Measurements from ENCODE around the gene ATP5F1E. TPM values are rescaled to one million over a fixed set of nuclear protein-coding genes. Genes with fewer than 3 reads are reported as not detected.

ATP5F1E gene
- total RNA-seq, 1 experiment from 2014 or later, result 41.1 TPM

DNA sequence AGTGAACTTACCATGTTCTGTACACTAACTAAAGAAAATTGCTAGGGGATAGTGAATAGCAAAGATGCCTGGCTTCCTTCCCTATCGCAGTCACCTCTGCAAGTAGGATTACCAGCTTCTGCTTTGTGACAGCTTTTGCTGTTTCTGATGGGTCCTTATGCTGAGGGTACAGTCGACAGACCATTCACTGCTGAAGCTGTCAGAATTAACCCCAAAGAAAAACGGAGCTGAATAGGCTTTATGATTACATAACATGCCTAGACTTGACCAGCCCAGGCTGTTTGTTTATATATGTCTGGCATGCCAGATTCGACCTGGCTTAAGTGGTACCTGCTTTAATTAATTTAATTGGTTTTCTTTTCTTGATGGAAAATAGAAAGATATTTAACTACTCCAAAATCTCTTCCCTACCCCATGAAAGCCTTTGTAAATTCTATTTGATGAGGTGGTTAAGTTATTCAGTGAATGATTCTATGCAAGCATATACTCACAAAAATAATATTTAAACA, 32.1 kb upstream of the ATP5F1E start:
- Mint-ChIP-seq H3K27me3 (ENCODE audit: low read depth) (no peaks in the 10 kb centered on the region; the same call in 1 of the 2 replicates), H3K36me3 (no peaks in the 10 kb centered on the region; the same call in 1 of the 2 replicates), H3K27ac (no peak overlapping the region), H3K4me3 (no peak overlapping the region), H3K4me1 (peaks cover 6% of the 10 kb centered on the region), H3K9me3 (peaks cover 5% of the 10 kb centered on the region)
- ChIA-PET CTCF (no interaction called here), POLR2A (no interaction called here)
- no peak for ATAC-seq
- TF ChIP-seq, protein P1, sequence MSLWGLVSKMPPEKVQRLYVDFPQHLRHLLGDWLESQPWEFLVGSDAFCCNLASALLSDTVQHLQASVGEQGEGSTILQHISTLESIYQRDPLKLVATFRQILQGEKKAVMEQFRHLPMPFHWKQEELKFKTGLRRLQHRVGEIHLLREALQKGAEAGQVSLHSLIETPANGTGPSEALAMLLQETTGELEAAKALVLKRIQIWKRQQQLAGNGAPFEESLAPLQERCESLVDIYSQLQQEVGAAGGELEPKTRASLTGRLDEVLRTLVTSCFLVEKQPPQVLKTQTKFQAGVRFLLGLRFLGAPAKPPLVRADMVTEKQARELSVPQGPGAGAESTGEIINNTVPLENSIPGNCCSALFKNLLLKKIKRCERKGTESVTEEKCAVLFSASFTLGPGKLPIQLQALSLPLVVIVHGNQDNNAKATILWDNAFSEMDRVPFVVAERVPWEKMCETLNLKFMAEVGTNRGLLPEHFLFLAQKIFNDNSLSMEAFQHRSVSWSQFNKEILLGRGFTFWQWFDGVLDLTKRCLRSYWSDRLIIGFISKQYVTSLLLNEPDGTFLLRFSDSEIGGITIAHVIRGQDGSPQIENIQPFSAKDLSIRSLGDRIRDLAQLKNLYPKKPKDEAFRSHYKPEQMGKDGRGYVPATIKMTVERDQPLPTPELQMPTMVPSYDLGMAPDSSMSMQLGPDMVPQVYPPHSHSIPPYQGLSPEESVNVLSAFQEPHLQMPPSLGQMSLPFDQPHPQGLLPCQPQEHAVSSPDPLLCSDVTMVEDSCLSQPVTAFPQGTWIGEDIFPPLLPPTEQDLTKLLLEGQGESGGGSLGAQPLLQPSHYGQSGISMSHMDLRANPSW (CRISPR knock-in tag; conservative IDR thresholded peaks at IDR 0.05; ENCODE audit: low read depth), result no peak
- no peak for DNase-seq (ENCODE audit: low spot score)

DNA sequence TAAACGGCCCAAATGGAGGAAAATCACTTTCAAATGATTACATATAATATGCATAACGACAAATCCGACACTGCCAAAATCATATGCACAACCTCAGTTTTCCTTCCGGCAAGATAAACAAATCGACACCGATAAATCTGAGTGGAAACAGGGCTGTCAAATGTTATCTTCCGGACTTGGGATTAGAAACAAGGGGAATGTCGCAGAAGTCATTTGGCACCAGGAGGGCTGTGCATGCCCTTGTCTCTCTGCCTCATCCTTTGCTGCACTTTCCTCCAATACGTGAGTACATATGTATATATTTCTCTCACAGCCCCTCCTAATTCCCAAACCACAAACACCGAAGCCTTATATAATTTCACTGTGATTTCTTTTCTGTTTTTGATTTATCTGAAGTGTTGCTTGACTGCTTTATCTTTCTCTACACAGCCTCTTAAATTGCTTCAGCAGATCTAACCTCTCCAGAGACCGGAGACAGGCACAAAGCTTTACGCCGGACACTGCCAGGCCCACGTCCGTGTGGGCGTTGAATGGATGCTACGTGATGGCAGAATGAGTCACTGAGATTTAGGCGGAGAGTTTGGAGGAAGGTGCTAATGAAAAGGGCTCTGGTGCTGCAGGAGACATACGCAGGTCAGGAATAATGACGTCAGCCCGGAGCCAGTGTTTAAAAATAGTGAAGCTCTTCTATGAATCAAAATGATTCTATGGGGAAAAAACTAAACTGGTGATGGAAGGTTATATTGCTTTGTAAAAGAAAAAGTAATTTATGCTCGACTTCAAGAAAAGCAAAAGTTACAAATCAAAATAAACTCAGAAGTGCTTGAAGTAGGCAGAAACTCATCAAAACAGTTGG, 31.5 kb upstream of the ATP5F1E start:
- no peak for DNase-seq (ENCODE audit: low spot score)
- POLR2A ChIA-PET, result no interaction called here
- H3K4me3 Mint-ChIP-seq, result no peak overlapping the region
- no peak for ATAC-seq
- peaks cover 5% of the 10 kb centered on the region for H3K9me3 Mint-ChIP-seq
- no peak for TF ChIP-seq ATF1 (CRISPR knock-in tag; IDR thresholded peaks at IDR 0.05)
- TF ChIP-seq, protein P2, sequence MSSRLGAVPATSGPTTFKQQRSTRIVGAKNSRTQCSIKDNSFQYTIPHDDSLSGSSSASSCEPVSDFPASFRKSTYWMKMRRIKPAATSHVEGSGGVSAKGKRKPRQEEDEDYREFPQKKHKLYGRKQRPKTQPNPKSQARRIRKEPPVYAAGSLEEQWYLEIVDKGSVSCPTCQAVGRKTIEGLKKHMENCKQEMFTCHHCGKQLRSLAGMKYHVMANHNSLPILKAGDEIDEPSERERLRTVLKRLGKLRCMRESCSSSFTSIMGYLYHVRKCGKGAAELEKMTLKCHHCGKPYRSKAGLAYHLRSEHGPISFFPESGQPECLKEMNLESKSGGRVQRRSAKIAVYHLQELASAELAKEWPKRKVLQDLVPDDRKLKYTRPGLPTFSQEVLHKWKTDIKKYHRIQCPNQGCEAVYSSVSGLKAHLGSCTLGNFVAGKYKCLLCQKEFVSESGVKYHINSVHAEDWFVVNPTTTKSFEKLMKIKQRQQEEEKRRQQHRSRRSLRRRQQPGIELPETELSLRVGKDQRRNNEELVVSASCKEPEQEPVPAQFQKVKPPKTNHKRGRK (CRISPR knock-in tag; IDR thresholded peaks at IDR 0.05; ENCODE audit: borderline replicate concordance), result no peak
- H3K36me3 Mint-ChIP-seq, result no peaks in the 10 kb centered on the region; the same call in 1 of the 2 replicates
- peaks cover 3% of the 10 kb centered on the region for H3K4me1 Mint-ChIP-seq
- H3K27ac Mint-ChIP-seq, result no peak overlapping the region
- H3K27me3 Mint-ChIP-seq (ENCODE audit: low read depth), result no peaks in the 10 kb centered on the region; the same call in 1 of the 2 replicates
- CTCF ChIA-PET, result interaction anchor here (2.0 kb wide), 1 partner anchor 24 kb away, joined by 4 read pairs; no protein-coding TSS in a partner anchor

DNA sequence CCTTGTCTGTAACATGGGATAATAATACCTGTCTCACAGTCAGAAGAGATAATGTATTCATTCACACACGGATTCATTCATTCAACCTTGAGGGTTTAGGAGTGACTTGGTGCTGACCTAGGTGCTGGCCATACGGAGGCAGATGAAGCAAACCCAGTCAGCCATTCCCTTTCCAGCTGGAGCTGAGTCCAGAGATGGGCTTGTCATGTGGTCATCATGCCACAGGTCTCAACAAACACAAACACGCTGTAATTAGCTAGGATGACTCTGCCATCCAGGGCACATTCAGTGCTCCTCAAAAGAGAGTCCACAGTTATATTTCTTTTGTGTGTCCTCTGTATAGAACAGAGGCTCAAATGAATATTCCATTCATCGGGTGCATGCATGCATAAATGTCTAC, 29.9 kb upstream of the ATP5F1E start:
- ATAC-seq (no peak), DNase-seq (ENCODE audit: low spot score) (no peak)
- POLR2A ChIA-PET, result no interaction called here
- Mint-ChIP-seq H3K9me3 (no peaks in the 10 kb centered on the region), H3K27me3 (ENCODE audit: low read depth) (no peaks in the 10 kb centered on the region; the same call in 1 of the 2 replicates), H3K4me1 (no peaks in the 10 kb centered on the region), H3K27ac (no peak overlapping the region), H3K4me3 (no peak overlapping the region), H3K36me3 (no peaks in the 10 kb centered on the region)
- CTCF ChIA-PET, result interaction anchor here (2.0 kb wide), 1 partner anchor 26 kb away, joined by 4 read pairs; no protein-coding TSS in a partner anchor
- TF ChIP-seq SMAD3 (CRISPR knock-in tag; IDR thresholded peaks at IDR 0.05; ENCODE audit: borderline replicate concordance) (no peak), TCF7 (CRISPR knock-in tag; IDR thresholded peaks at IDR 0.05; ENCODE audit: low read depth) (no peak), GABPB1 (CRISPR knock-in tag; IDR thresholded peaks at IDR 0.05) (no peak), ZNF317 (CRISPR knock-in tag; IDR thresholded peaks at IDR 0.05; ENCODE audit: borderline replicate concordance, low read depth) (no peak), MXD4 (CRISPR knock-in tag; IDR thresholded peaks at IDR 0.05; ENCODE audit: borderline replicate concordance) (no peak), ATF1 (CRISPR knock-in tag; IDR thresholded peaks at IDR 0.05) (no peak)

DNA sequence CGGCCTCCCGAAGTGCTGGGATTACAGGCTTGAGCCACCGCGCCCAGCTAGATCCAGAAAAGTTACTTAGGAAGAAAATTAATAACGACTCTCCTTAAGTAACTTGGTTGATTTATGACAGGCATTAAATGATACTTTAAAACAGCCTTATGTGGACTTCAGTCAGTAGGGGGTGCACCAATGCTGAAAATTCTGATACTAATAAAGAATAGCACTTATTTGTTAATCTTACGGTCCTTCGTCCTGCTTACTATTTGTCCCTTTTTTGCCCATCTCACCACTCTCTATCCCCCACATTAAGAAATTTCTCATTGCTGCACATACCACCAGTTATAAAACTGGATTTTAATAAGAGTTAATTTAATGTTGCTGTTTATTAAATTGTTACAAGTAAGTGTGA, 23.2 kb upstream of the ATP5F1E start:
- TF ChIP-seq TP53 (CRISPR knock-in tag; IDR thresholded peaks at IDR 0.05), result no peak
- TF ChIP-seq ZNF671 (CRISPR knock-in tag; IDR thresholded peaks at IDR 0.05), result no peak
- TF ChIP-seq IRF2 (CRISPR knock-in tag; IDR thresholded peaks at IDR 0.05; ENCODE audit: borderline replicate concordance, low read depth), result no peak
- TF ChIP-seq, protein P3, sequence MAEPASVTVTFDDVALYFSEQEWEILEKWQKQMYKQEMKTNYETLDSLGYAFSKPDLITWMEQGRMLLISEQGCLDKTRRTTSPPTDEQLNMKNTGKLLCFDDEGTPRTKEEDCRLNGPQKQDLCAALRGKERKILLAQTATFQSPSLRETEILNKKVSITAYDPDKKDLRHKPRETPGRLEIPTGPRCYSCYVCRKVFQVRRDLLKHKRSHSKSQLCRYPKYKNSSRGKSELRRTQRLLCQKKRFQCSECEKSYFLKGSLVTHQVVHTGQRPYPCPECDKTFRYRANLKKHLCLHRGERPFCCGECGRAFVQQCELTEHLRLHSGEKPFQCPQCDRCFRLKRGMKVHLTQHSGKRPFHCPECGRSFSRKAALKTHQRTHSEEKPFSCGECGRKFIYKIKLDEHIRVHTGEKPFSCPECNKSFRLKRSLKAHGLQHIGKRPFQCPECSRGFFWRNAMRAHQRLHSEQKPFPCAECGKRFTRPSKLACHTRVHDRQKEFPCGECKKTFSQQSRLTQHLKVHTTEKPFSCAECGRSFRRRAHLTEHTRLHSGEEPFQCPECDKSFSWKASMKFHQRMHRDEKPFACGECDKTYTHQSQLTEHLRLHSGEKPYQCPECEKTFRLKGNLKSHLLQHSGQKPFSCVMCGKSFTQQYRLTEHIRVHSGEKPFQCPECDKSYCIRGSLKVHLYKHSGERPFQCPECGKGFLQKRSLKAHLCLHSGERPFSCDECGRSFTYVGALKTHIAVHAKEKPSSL (CRISPR knock-in tag; conservative IDR thresholded peaks at IDR 0.05), result no peak
- TF ChIP-seq, protein P4, sequence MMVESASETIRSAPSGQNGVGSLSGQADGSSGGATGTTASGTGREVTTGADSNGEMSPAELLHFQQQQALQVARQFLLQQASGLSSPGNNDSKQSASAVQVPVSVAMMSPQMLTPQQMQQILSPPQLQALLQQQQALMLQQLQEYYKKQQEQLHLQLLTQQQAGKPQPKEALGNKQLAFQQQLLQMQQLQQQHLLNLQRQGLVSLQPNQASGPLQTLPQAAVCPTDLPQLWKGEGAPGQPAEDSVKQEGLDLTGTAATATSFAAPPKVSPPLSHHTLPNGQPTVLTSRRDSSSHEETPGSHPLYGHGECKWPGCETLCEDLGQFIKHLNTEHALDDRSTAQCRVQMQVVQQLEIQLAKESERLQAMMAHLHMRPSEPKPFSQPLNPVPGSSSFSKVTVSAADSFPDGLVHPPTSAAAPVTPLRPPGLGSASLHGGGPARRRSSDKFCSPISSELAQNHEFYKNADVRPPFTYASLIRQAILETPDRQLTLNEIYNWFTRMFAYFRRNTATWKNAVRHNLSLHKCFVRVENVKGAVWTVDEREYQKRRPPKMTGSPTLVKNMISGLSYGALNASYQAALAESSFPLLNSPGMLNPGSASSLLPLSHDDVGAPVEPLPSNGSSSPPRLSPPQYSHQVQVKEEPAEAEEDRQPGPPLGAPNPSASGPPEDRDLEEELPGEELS (CRISPR knock-in tag; IDR thresholded peaks at IDR 0.05), result no peak
- TF ChIP-seq, protein P5, sequence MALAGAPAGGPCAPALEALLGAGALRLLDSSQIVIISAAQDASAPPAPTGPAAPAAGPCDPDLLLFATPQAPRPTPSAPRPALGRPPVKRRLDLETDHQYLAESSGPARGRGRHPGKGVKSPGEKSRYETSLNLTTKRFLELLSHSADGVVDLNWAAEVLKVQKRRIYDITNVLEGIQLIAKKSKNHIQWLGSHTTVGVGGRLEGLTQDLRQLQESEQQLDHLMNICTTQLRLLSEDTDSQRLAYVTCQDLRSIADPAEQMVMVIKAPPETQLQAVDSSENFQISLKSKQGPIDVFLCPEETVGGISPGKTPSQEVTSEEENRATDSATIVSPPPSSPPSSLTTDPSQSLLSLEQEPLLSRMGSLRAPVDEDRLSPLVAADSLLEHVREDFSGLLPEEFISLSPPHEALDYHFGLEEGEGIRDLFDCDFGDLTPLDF (CRISPR knock-in tag; IDR thresholded peaks at IDR 0.05), result no peak
- no peak for TF ChIP-seq NFATC4 (CRISPR knock-in tag; IDR thresholded peaks at IDR 0.05)
- no peak for TF ChIP-seq JUN (CRISPR knock-in tag; IDR thresholded peaks at IDR 0.05)
- DNase-seq (ENCODE audit: low spot score) (no peak), ATAC-seq (no peak)
- H3K4me3 Mint-ChIP-seq, result no peak overlapping the region
- no peaks in the 10 kb centered on the region for H3K9me3 Mint-ChIP-seq
- peaks cover 13% of the 10 kb centered on the region for H3K27me3 Mint-ChIP-seq (ENCODE audit: low read depth)
- CTCF ChIA-PET, result interaction anchor here (0.6 kb wide), 1 partner anchor 282 kb away, joined by 3 read pairs; no protein-coding TSS in a partner anchor
- H3K27ac Mint-ChIP-seq, result no peak overlapping the region
- no peaks in the 10 kb centered on the region for H3K36me3 Mint-ChIP-seq
- no peaks in the 10 kb centered on the region for H3K4me1 Mint-ChIP-seq
- POLR2A ChIA-PET, result no interaction called here
